Measurements from ENCODE around the gene PPP1R36.
"Not testable (repeated sequence)": the region's sequence is repeated elsewhere in the genome, so short reads cannot be mapped to it uniquely, and the experiment has no call there.

The PPP1R36 gene

GRCh38 chr14:64517667-64518066 is 32.1 kb upstream of the PPP1R36 start:
- peak; percentile 76 for FAIRE-seq
- DNase-seq (ENCODE audit: insufficient read length, low spot score): not testable (repeated sequence)

GRCh38 chr14:64518229-64518628 is 31.5 kb upstream of the PPP1R36 start:
- no peak for DNase-seq (ENCODE audit: insufficient read length, low spot score)
- peak; percentile 96 for FAIRE-seq

GRCh38 chr14:64520699-64521098 is 29.1 kb upstream of the PPP1R36 start:
- FAIRE-seq: peak; percentile 82
- no peak for DNase-seq (ENCODE audit: insufficient read length, low spot score)

GRCh38 chr14:64522591-64523355 is 27.0 kb upstream of the PPP1R36 start:
- FAIRE-seq: peak; percentile 99
- DNase-seq (ENCODE audit: insufficient read length, low spot score): no peak

GRCh38 chr14:64525354-64525753 is 24.4 kb upstream of the PPP1R36 start:
- no peak for DNase-seq (ENCODE audit: insufficient read length, low spot score)
- FAIRE-seq: no peak

- peak; percentile 64 for FAIRE-seq
- DNase-seq (ENCODE audit: insufficient read length, low spot score): no peak
Measured at GRCh38 chr14:64531567-64531966, 18.2 kb upstream of the PPP1R36 start.

GRCh38 chr14:64536488-64537245 is 13.1 kb upstream of the PPP1R36 start:
- FAIRE-seq: peak; percentile 92
- no peak for DNase-seq (ENCODE audit: insufficient read length, low spot score)

- DNase-seq (ENCODE audit: insufficient read length, low spot score) (peak; percentile 100), FAIRE-seq (peak; percentile 100)
Measured at GRCh38 chr14:64540208-64541202, 9.3 kb upstream of the PPP1R36 start, which contains the start of gene HSPA2. Gene HSPA2 (plus strand): TSS chr14:64540741. CDS start chr14:64540850, 109 bp downstream.

- FAIRE-seq (no peak), DNase-seq (ENCODE audit: insufficient read length, low spot score) (no peak)
Measured at GRCh38 chr14:64541261-64541971, 8.3 kb upstream of the PPP1R36 start.

GRCh38 chr14:64541972-64542835 is 7.6 kb upstream of the PPP1R36 start:
- DNase-seq (ENCODE audit: insufficient read length, low spot score): no peak

GRCh38 chr14:64542836-64543201 is 6.9 kb upstream of the PPP1R36 start:
- no peak for DNase-seq (ENCODE audit: insufficient read length, low spot score)
- peak; percentile 72 for FAIRE-seq

More at GRCh38 chr14:64541972-64542835, 7.6 kb upstream of the PPP1R36 start:
- no peak for FAIRE-seq

- peak; percentile 86 for FAIRE-seq
- DNase-seq (ENCODE audit: insufficient read length, low spot score): no peak
Measured at GRCh38 chr14:64544607-64545312, 5.0 kb upstream of the PPP1R36 start.

- FAIRE-seq: no peak
- DNase-seq (ENCODE audit: insufficient read length, low spot score): no peak
Measured at GRCh38 chr14:64549016-64549415, 745 bp upstream of the PPP1R36 start.

GRCh38 chr14:64550621-64551333 is 1.0 kb downstream of the PPP1R36 start:
- DNase-seq (ENCODE audit: insufficient read length, low spot score) (no peak), FAIRE-seq (peak; percentile 76)

GRCh38 chr14:64554556-64554955 is 4.8 kb downstream of the PPP1R36 start:
- DNase-seq (ENCODE audit: insufficient read length, low spot score) (no peak), FAIRE-seq (peak; percentile 93)

- DNase-seq (ENCODE audit: insufficient read length, low spot score) (no peak), FAIRE-seq (peak; percentile 98)
Measured at GRCh38 chr14:64556526-64556925, 6.8 kb downstream of the PPP1R36 start.

GRCh38 chr14:64558216-64558615 is 8.5 kb downstream of the PPP1R36 start:
- not testable (repeated sequence) for DNase-seq (ENCODE audit: insufficient read length, low spot score)
- FAIRE-seq: peak; percentile 87

- no peak for DNase-seq (ENCODE audit: insufficient read length, low spot score)
- FAIRE-seq: no peak
Measured at GRCh38 chr14:64561631-64562030, 11.9 kb downstream of the PPP1R36 start.
